Liver (tissue), 2 donors: Measurements from ENCODE around the gene KXD1.

ENCODE experiments used
- JUND ChIP-seq, 2 donors: IDR thresholded peaks; 2 replicates each; pipeline ENCODE4 v1.6.1; 2016; ENCODE audit warnings: antibody characterized with exemption in 2 of 2
- TAF1 ChIP-seq: conservative IDR thresholded peaks from 2 replicates; pipeline ENCODE4 v1.6.1; 2016; ENCODE audit warnings: antibody characterized with exemption, mild to moderate bottlenecking
- donor health status: healthy.

DNA sequence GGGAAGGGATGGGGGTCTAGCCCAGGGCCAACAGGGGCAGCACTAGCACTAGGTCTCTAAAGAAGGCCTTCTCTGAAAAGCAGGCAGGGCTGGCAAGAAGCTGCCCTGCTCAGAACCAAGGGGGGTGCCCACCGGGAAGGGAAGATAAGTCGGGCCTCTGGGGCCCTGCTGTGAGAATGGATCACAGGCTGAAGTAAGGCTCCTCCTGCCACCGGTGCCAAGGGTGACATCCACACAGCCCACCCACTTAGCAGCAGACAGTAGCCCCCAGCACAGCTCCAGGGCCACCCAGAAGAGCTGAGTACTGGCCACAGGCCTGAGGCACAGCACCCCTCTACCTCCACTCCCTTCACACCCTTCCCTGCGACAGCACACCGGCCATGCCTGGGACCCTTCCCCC, 41.7 kb upstream of the KXD1 start:
- TF ChIP-seq JUND (IDR thresholded peaks at IDR 0.05) = no peak
- TF ChIP-seq TAF1 = no peak
